Smooth muscle cell of the brain vasculature (primary cell): ENCODE data around the gene TGFBR2.
"Not testable (repeated sequence)": the region's sequence is repeated elsewhere in the genome, so short reads cannot be mapped to it uniquely, and the experiment has no call there.

Source experiments
- DNase-seq: peaks from one replicate; pipeline ENCODE4 v3.0.0-alpha.2; 2012; ENCODE audit warnings: low read depth, low spot score

TGFBR2 gene

DNA sequence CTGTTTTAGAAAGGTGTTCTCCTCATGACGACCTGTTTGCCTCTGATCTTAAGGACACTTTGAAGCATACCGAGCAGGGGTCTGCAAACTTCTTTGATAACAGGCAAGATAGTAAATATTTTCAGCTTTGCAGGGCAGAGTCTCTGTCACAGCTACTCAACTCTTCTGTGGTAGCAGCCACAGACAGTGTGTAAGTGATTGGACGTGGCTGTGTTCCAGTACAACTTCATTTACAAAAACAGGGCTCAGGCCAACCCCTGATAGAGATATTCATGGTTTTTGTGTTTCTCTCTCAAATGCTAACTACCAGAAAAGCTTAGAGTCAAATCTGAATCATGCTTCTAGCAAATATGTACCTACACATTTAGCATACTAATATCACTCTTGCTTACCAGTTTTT lies 51.5 kb downstream of the TGFBR2 start:
- DNase-seq, result no peak

DNA sequence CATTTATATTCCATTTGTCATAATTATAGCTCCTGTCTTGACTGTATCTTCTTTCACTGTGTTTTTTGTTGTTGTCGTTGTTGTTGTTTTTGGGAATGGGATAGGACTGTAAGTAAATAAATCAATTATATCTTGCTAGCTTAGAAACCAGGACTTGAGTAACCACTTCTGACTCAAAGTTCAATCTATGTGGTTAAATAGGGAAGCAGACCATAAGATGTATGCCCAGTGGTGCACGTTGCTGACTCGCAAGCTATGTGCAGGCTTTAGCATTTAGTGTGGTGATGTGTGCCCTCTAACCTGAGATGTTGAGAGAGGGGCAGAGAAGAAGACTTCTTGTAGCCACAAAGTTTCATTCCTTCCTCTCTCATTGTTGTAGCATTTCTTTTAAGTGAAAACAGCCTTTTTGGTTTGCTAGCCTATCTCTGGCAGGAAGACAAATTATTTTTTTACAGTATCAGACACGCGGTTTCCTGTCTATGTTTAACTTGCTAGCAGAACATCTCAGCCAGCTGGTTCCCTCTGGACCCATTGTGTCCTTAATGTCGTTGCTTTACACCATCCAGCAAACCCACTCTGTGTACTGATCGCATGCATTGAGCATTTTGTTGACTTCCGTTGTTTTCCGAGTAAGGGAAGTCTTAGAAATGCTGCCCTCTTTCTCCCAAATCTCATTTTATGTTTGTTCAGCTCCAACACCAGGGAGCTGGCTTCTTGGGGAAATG lies 52.1 kb downstream of the TGFBR2 start:
- no peak for DNase-seq

GRCh38 chr3:30659270-30660130 lies 53.1 kb downstream of the TGFBR2 start:
- no peak for DNase-seq

- no peak for DNase-seq
These were observed 53.7 kb downstream of the TGFBR2 start for GRCh38 chr3:30660136-30660535.

- no peak for DNase-seq
These were observed 54.3 kb downstream of the TGFBR2 start for GRCh38 chr3:30660656-30661055.

DNA sequence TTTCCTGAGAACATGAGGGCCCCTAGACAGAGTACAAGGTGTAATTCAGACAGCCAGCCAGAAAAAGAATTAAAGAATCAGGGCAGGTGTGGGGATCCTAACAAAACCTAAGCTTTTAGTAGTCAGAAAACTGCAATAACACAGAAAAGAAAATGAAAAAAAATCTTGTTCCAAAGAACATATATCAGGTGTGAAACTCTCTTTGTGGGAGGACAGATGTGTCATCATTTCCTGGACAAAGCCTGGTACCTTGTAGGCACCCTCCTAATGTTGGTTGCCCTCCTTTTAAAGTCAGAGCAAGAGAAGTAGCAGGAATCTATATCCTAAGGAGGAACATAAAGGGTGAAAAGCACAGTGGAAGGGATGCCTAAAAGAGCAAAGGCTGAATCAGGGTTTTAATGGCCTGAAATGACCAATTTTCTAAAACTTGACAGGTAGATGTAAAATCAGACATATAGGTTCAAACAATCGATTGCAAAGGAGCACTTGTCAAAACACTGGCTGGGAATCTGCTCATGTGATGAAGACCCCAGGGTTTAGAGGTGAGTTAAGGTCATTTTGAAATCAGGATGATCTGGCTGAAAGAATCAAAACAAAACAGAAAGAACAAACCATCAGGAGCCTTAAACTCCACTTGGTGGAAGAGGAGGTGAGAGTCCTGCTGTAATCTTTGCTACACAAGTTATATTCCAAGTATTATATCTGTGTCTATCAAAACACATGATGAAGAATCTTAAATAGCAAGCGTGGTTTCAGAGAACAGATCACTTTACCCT lies 54.9 kb downstream of the TGFBR2 start:
- DNase-seq, result no peak

DNA sequence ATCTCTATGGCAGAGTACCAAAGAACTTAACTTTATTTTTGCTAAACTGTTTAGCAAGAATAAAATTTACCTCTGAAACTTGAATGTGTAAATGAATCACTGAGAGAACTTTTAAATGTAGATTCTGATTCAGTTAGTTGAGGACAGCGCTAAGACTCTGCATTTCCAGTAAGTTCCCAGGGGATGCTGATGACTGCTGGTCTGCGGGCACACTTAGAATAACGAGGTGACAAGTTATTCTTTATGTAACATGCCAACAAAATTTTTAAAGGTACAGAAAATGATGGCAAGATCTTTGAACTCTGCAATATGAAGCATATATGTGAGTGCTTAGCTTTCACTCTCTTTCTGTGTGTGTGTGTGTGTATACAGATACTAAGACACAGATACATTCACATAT lies 56.4 kb downstream of the TGFBR2 start:
- no peak for DNase-seq

- no peak for DNase-seq
These were observed 57.3 kb downstream of the TGFBR2 start for GRCh38 chr3:30663533-30664241.

DNA sequence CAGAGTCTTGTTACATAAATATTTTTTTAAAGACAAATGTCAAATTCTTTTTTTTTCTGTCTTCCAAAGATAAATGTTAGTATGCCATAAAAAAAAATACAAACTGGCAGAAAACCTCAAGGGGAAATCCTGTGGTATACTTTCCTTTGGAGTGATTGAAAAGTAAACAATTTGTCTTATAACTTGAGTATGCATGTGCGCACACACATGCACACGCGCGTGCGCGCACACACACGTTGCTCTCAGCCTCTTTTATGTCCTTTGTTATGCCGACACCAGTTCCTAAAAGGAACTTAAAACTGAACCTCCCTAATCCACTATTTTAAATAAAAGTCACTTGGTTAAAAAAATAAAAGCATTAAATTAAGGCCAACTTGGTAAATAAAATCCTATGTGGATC lies 58.1 kb downstream of the TGFBR2 start:
- DNase-seq, result no peak

- DNase-seq, result no peak
These were observed 58.5 kb downstream of the TGFBR2 start for GRCh38 chr3:30664884-30665283.

- no peak for DNase-seq
These were observed 59.1 kb downstream of the TGFBR2 start for GRCh38 chr3:30665539-30665938.

DNA sequence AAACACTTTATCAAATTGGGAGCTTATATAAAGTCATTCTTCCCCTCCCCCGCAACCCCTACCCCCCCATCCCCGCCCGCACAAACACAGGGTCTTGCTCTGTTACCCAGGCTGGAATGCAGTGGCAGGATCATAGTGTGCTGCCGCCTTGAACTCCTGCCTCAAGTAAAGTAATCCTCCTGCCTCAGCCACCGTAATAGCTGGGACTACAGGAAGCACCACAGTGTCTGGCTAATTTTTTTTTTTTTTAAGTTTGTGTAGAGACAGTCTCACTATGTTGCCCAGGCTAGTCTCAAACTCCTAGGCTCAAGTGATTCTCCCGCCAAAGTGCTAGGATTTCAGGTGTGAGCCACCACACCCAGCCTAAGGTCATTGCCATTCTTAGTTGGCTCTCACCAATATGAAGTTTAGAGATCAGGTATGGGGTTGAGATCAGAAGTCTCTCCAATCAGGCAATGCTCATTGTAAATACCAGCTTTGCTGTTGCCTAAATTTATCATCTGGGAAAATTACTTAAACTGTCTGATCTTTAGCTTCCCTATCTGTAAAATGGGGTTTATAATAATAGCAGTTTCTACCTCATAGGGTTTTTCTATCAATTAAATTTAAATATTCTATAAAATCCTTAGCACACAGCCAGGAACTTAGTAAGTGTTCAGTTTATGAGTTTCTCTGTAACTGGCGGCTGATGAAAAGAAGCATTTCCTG lies 60.3 kb downstream of the TGFBR2 start:
- no peak for DNase-seq

- DNase-seq, result no peak
These were observed 60.9 kb downstream of the TGFBR2 start for GRCh38 chr3:30667280-30667651.

DNA sequence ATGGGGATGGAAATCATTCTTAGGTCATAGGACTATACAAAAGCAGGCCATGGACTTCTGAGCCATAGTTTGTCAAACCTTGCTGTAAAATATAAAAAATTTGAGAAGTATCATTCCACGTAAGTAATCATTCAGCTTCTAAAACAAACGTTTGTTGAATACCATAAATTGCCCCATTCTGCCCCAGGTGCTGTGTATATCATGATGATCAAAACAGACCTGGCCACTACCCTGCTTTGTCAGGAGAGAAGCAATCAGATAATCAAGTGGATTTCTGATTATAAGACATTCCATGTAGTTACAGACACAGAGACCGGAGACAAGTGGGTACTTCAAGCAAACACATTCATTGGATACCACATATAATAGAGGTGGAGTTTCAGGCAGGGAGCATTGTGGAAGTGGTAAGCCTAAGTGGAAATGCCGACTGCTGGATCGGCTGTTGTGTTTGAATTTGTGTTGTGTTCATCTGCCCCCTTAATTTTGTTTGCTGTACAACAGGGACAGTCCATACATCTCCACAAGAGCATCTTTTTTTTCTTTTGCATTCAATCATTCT lies 61.7 kb downstream of the TGFBR2 start:
- DNase-seq, result no peak

DNA sequence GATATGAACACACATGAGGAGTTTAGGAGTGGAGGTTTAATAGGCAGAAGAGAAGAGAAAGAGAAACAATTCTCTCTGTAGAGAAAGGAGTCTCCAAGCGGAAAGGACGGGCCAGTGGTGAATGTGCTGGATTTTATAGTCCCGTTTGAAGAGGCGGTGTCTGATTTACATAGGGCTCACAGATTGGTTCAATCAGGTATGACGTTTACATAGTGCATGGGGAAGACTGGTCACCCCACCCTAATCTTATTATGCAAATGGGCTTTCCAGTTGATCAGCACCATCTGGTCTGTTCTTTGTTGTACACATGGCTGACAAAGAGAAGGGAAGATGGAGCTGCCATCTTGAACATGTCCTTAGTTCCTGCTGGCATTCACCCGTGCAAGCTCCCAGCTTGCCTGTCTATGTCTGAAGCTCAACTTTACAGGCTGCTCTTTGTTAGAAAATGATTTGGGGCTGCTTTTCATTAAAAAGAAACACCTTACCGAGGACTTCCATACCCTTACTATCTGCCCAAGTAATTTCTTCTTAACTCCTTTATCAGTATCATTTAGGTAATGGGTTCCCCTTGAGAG lies 63.0 kb downstream of the TGFBR2 start:
- DNase-seq, result not testable (repeated sequence)

GRCh38 chr3:30670292-30670691 lies 63.9 kb downstream of the TGFBR2 start:
- no peak for DNase-seq

DNA sequence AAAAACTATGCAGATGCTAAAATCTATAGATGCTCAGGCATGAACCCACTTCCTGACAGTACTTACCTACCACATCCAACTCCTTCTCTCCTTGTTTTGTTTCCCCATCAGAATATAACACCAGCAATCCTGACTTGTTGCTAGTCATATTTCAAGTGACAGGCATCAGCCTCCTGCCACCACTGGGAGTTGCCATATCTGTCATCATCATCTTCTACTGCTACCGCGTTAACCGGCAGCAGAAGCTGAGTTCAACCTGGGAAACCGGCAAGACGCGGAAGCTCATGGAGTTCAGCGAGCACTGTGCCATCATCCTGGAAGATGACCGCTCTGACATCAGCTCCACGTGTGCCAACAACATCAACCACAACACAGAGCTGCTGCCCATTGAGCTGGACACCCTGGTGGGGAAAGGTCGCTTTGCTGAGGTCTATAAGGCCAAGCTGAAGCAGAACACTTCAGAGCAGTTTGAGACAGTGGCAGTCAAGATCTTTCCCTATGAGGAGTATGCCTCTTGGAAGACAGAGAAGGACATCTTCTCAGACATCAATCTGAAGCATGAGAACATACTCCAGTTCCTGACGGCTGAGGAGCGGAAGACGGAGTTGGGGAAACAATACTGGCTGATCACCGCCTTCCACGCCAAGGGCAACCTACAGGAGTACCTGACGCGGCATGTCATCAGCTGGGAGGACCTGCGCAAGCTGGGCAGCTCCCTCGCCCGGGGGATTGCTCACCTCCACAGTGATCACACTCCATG lies 65.3 kb downstream of the TGFBR2 start:
- DNase-seq, result no peak

DNA sequence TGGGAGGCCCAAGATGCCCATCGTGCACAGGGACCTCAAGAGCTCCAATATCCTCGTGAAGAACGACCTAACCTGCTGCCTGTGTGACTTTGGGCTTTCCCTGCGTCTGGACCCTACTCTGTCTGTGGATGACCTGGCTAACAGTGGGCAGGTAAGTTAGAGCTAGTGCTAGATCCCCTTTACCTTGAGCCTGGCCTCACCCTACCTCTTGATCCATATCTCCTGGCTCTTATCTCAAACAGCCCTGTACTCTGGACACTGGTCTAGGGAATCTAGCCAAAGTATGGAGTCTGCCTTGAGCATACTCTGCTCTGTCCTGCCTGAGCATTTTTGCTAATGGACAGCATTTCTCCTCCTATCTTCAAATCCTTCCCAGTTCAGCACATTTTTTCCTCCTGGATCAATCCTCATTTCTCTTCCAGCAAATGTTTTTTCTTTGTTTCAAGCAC lies 65.9 kb downstream of the TGFBR2 start:
- DNase-seq, result no peak

DNA sequence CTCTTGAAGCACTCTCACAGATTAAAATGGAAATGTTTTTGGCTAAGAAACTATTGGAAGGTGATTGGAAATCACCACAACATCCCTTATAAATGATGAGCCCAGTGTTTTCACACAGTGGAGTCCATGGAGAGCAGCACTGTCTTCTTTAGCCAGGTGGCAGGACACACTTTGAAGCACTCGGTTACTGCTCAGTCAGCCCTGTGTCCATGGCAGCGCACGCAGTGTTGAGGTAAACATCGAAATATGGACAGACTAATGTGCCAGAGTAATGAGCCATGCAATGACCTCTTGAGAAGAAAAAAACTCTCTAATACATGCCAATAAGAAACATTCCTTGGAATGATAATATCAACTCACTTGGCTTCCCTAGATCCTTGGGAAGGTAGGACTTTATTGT lies 66.6 kb downstream of the TGFBR2 start:
- no peak for DNase-seq
